Activated effector memory CD4-positive, alpha-beta T cell treated with anti-CD3 and anti-CD28 coated beads, Interleukin-2, amount 50 U/mL, for 16 hours (primary cell): ENCODE results near the gene PBX1.

Source experiments
- DNase-seq: peaks from one replicate; pipeline ENCODE4 v3.0.0-alpha.2; 2020

Gene PBX1

GRCh38 chr1:164672588-164672987 is 113.6 kb downstream of the PBX1 start:
- DNase-seq = no peak

GRCh38 chr1:164673584-164674214 is 114.7 kb downstream of the PBX1 start:
- DNase-seq = no peak

GRCh38 chr1:164675342-164675904 is 116.4 kb downstream of the PBX1 start:
- no peak for DNase-seq

DNA sequence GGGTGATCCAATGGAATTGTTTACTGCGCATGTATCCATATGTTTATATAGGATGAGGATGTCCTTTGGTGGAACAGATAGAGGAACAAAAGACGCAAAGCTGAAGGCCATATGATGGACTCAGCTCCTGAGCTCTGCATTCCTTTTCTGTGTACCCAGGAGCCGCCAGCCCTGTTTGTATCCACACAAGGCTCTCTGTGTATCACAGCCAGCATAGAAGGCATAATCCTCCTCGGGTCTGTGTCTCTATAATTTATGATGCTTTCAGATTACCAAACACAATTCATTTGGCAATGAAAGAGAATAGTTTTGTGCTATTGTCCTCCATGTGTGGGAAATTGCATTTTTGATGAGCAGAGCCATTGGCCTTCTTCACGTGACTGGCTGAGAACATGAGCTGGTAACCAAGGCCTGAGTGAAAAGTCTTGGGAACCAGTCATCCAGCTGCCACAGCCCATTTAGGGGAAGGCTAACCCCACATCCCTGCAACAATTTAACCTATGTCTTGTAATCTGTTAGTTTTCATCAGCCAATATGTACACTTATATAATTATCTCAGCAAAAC is 119.2 kb downstream of the PBX1 start:
- DNase-seq = no peak

GRCh38 chr1:164682570-164682969 is 123.6 kb downstream of the PBX1 start:
- no peak for DNase-seq

- DNase-seq = no peak
Observed at GRCh38 chr1:164683235-164683634, 124.3 kb downstream of the PBX1 start.

DNA sequence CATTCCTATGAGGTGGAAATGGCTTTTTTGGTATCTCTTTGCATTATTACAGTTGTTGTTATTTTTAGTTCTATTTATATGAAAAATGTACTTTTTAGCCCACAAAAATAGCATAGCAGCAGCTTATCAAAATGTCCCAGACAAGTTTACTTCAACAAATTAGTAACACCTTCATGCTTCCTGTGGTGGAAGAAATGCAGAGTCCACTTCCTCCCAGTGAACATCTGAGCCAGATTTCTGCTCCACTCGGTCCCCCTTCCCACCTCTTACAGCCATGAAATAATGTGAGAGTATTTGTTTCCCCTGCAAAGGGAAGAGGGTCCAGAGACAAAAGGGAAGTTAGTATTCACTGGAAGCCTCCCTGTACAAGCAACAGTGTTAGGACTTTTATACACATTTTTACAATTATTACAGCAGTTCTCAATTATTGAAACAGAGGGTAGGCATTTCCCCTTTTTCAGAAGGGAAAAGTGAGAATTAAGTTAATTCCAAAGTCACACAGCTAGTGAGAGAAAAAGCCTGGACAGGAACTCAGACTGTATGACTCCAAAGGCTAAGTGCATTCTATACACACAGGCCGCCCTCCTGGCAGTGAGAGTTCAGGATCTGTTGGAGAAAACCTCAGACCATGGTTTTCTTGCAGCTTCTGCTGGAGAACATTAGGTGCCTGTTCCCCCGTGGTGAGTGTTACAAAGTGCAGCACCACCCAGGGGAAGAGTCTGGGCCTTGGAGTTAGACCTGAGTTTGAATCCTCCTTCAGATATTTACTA is 126.5 kb downstream of the PBX1 start:
- DNase-seq = no peak

DNA sequence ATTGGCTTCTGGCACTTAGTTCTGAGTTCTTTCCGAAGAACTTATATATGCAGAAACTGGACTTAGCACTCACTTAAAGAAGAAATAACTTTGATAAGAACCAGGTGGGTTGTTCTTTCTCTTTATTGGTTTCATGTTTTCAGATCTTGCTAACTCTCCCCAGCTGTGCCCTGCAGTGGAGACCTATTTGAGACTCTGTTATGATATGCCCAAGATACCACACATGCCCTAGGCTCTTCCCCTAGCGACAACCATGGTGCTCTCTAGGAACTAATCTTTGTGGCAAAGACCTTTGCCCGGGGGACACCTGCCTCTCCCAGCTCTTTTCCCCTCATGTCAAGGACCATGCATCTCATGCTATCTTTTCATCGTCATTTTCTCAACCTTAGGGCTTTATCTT is 128.8 kb downstream of the PBX1 start:
- DNase-seq = no peak

- DNase-seq = no peak
Observed at GRCh38 chr1:164688791-164689190, 129.8 kb downstream of the PBX1 start.

- DNase-seq = no peak
Observed at GRCh38 chr1:164689672-164690511, 130.9 kb downstream of the PBX1 start.

DNA sequence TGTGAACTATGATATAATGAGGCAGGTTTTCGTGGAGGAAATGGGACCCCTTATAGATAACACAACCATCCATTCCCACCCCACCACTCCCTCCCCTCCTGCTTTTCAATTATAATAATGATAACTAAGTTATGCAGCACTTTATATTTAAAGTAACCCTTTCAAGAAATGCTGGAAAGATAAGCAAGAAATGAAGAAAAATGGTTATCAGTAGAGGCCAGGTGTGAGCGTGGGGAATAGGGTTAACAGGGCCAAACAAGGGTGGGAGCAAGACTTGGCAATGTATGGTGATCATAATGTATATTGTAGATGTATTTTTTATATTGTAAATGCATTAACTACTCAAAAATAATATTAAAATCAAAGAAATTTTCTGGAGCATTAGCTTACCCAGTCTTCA is 133.4 kb downstream of the PBX1 start:
- DNase-seq = no peak

DNA sequence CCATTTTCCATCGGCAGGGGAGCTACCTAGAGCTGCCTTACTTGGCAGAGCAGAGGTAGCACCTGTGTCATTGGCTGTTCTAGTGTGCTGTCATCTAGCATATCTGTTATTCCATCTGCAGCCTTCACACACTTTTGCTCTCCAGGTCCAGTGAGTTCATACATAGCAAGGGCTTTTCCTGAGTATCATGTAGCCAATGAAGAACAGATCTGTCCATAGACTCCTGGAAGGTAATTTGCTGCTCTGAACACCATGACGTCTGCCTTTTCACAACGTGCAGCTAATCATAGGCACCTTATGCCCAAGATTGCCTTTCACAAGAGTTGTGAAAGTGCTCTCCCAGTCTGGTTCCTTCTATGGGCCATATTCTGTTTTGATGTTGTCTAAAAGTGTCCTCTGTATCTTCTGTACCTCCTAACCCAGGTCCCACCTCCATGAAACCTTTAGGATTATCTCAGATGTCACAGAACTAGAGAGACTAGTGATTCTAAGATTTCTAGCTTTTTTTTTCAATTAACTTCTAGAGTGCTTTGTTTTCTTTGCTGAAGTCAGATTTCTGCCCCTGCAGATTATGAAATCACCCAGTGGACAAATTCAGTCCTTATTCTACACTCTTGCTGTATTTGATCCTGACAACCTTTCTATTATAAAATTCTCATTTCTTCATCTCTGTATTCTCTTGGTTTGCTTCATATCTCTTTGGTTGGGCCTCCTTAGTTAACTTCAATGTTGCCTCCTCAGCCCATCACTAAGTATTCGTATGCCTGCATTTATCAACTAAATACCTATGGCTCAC is 134.8 kb downstream of the PBX1 start:
- DNase-seq = no peak

DNA sequence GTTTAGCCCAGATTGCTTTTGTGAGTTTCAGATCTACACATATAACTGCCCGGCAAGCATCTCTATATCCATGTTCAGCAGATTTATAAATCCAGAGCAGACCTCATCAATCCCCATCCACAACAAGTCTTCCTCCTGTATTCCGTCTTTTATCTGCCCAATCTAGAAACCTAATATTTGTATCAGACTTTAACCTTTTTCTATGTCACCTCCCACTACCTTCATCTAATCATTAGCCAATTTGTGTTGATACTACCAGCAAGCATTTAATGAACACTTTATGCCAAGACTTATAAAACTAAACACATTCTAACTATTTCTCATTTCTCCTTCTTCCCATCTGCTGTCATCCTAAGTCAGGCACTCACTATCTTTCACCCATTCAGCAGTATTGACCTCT is 135.5 kb downstream of the PBX1 start:
- no peak for DNase-seq

DNA sequence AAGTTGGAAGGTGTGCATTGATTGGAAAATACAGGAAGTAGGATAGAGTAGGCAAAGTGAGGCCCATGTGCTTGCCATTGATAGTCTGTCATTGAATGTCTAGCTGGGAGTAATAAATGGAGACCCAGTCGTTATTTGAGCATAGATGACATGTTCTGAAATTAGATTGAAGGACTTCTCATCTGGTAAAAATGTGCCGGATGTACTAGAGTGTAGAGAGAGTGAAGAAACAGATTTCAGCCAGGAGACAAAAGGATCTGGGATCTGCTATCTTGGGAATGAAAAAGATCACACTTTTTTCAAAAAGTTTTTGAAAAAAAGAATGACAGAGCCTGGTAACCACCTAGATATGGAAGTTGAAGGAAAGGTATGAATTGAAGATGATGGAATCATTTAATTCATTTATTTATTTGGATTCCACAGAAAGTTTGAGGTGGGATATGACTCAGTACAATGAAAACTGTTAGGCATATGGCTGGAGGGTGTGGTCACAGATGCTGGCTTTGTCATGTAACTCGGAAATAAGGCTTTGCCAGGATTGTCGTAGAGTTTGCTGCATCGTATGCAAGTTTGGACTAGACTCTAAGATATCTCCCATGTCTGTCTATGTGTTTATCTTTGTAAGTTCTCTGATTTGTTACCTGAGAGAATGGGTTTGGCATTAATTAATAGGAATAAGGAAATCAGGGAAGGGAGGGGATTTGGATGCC is 137.1 kb downstream of the PBX1 start:
- no peak for DNase-seq

DNA sequence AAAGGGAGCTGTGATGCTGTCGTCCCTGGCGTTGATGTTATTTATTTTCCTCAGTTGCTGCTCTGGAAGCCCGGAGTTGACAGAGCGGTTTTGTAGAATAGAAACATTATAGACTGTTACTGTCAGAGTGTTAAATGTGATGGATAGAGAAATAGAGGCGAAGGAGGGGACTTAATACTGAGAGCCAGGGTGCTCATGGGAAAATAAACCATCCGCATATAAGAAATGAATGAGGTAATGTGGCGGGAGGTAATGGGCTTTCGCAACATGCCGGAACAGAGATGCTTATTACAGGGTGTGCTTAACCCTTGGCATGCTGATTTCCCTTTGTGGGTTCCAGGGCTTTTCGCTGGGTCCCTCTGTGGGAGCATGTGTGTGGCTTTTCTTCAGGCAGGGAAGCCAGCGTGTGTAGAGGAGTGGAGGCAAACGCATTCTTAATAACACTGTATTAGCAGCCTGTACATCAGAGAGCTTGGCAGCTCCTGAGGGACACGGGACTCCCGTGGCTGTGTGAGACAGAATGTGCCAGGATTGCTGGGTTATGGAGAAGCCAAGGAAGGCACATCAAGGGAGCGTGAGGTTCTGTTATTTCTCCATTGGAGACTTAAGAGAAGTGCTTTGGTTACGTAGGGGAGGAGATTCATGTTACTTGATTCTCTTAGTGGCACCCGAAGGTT is 141.0 kb downstream of the PBX1 start:
- no peak for DNase-seq

- no peak for DNase-seq
Observed at GRCh38 chr1:164700683-164701082, 141.7 kb downstream of the PBX1 start.

DNA sequence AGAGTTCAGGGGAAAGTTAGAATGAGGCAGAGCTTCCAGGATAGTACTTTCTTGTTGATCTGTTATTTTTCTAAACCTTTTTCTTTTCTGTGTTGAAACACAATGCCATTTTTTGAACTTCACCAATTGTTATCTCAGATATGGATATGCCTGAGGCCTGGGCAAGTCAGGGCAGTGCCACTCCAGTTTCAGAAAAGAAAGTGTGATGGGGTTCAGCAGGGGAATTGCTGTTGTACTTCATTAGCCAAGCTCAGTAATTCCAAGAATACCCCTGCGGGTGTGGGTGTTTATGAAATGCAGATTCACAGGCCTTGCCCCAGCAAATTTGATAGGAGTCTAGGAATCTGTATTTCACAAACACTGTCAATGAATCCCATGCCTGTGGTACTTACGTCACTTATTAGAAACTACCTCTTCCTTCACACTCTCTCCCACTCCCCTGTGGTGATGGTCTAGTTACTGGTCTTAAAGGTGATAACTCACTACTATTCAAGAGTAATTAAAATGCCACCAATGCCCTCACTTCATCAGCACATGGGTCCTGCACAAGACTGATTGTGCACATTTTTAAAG is 142.3 kb downstream of the PBX1 start:
- DNase-seq = no peak

- DNase-seq = no peak
Observed at GRCh38 chr1:164702216-164702615, 143.2 kb downstream of the PBX1 start.

DNA sequence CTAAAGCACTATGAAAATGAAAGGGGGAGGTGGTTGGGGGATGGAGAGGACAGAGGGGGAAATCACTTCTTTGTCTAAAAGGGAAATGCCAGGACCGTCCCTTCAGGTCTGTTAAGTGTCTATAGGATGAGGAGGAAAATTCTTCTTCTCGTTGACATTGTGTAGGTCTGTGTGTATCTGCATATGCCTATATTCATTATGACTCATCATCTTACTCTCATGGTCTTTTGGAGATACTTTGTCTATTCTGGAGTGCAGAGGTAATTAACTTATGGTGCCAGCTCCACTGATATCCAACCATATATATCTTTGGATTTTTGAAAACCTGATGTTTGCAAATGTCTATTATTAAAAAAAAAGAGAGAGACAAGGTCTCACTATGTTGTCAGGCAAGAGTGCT is 143.7 kb downstream of the PBX1 start:
- DNase-seq = no peak

GRCh38 chr1:164703463-164703862 is 144.5 kb downstream of the PBX1 start:
- DNase-seq = no peak

GRCh38 chr1:164703960-164704411 is 145.0 kb downstream of the PBX1 start:
- DNase-seq = no peak
